ENCODE data around the gene DIP2B. TPM values are rescaled to one million over a fixed set of nuclear protein-coding genes. Genes with fewer than 3 reads are reported as not detected.

The DIP2B gene
- total RNA-seq, 1 experiment from 2014 or later, result 30.2 TPM

GRCh38 chr12:50515587-50515986 lies 10.8 kb downstream of the DIP2B start:
- POLR2A ChIA-PET, result no interaction called here
- intact Hi-C loops (cut with micrococcal nuclease; ENCODE audit: unreplicated experiment) (no loop called here), in situ Hi-C loops (cut with HindIII; ENCODE audit: low pct_unique_long_range_greater_than_20kb, low sequenced_read_pairs) (no loop called here)
- H3K27ac ChIP-seq (ENCODE audit: low read length), result no peak overlapping the region
- DNase-seq (ENCODE audit: low read depth, low spot score) (no peak), ATAC-seq (no peak)
- CTCF ChIA-PET, result interaction anchor here (0.6 to 0.7 kb wide), 2 partner anchors 122 to 257 kb away, joined by 7 to 8 read pairs; no protein-coding TSS in a partner anchor
- no peaks in the 10 kb centered on the region for H3K36me3 ChIP-seq (ENCODE audit: control insufficient read depth, insufficient read depth, low read length)
- H3K27me3 ChIP-seq (ENCODE audit: control insufficient read depth, insufficient read depth, low read length), result no peaks in the 10 kb centered on the region
- H3K9me3 ChIP-seq (ENCODE audit: control insufficient read depth, insufficient read depth, low read depth, low read length), result no peaks in the 10 kb centered on the region
- no TSS peak for BruUV-seq (replicated peaks)
- no peak overlapping the region for H3K4me3 ChIP-seq (ENCODE audit: low read depth in 2 of 2, low read length in 2 of 2)
- no peak for TF ChIP-seq POLR2AphosphoS5 (IDR thresholded peaks at IDR 0.05; ENCODE audit: low read depth, low read length)
- TF ChIP-seq REST (IDR thresholded peaks at IDR 0.05; ENCODE audit: insufficient read depth in 1 of 2, low read depth in 2 of 2, low read length in 1 of 2), result no peak
- no peak for TF ChIP-seq CTCF (IDR thresholded peaks at IDR 0.05)
- no peak for TF ChIP-seq SIN3A (IDR thresholded peaks at IDR 0.05; ENCODE audit: borderline replicate concordance, insufficient read depth, low read depth, low read length)
- H3K4me1 ChIP-seq (ENCODE audit: control insufficient read depth, insufficient read depth, low read length), result peaks cover 9% of the 10 kb centered on the region

- Histone ChIP-seq H3K4me3 (ENCODE audit: low read depth in 2 of 2, low read length in 2 of 2) (no peak overlapping the region), H3K9me3 (ENCODE audit: control insufficient read depth, insufficient read depth, low read depth, low read length) (no peaks in the 10 kb centered on the region), H3K4me1 (ENCODE audit: control insufficient read depth, insufficient read depth, low read length) (peaks cover 12% of the 10 kb centered on the region), H3K27me3 (ENCODE audit: control insufficient read depth, insufficient read depth, low read length) (no peaks in the 10 kb centered on the region), H3K27ac (ENCODE audit: low read length) (peak overlapping the region; percentile 49), H3K36me3 (ENCODE audit: control insufficient read depth, insufficient read depth, low read length) (no peaks in the 10 kb centered on the region)
- TF ChIP-seq REST (IDR thresholded peaks at IDR 0.05; ENCODE audit: insufficient read depth in 1 of 2, low read depth in 2 of 2, low read length in 1 of 2) (no peak), POLR2AphosphoS5 (IDR thresholded peaks at IDR 0.05; ENCODE audit: low read depth, low read length) (no peak), TCF7L2 (IDR thresholded peaks at IDR 0.05; ENCODE audit: low read depth, low read length) (no peak), SIN3A (IDR thresholded peaks at IDR 0.05; ENCODE audit: borderline replicate concordance, insufficient read depth, low read depth, low read length) (no peak), CTCF (IDR thresholded peaks at IDR 0.05) (no peak)
- ChIA-PET CTCF (no interaction called here), POLR2A (no interaction called here)
- in situ Hi-C loops (cut with HindIII; ENCODE audit: low pct_unique_long_range_greater_than_20kb, low sequenced_read_pairs) (no loop called here), intact Hi-C loops (cut with micrococcal nuclease; ENCODE audit: unreplicated experiment) (no loop called here)
- ATAC-seq, result peak; percentile 43; the same call in 1 of the 2 replicates
- DNase-seq (ENCODE audit: low read depth, low spot score), result no peak
- no TSS peak for BruUV-seq (replicated peaks)
Measured at GRCh38 chr12:50517421-50518048, 12.8 kb downstream of the DIP2B start.

Measured in Panc1 (cell line).